G401 (cell line): ENCODE measurements around the gene MARCHF3. TPM values are rescaled to one million over a fixed set of nuclear protein-coding genes. Genes with fewer than 3 reads are reported as not detected.
"Not testable (repeated sequence)": the region's sequence is repeated elsewhere in the genome, so short reads cannot be mapped to it uniquely, and the experiment has no call there.

ENCODE experiments used
- DNase-seq: peaks from one replicate; pipeline ENCODE4 v3.0.0-alpha.2; 2015; ENCODE audit warnings: low spot score
- in situ Hi-C: cut with HindIII; loops from 2 replicates; pipeline ENCODE4 v1.10.0; 2016; ENCODE audit warnings: low sequenced_read_pairs, mixed read lengths
- total RNA-seq: library from RNA; depleted of rRNA; stranded (reverse); fragments of >200 nt; shearing (Covaris generic); gene quantifications from 2 replicates; pipeline ENCODE4 v1.2.3, GENCODE V29; 2014

Gene MARCHF3
- total RNA-seq, 1 experiment from 2014 or later, result not detected

DNA sequence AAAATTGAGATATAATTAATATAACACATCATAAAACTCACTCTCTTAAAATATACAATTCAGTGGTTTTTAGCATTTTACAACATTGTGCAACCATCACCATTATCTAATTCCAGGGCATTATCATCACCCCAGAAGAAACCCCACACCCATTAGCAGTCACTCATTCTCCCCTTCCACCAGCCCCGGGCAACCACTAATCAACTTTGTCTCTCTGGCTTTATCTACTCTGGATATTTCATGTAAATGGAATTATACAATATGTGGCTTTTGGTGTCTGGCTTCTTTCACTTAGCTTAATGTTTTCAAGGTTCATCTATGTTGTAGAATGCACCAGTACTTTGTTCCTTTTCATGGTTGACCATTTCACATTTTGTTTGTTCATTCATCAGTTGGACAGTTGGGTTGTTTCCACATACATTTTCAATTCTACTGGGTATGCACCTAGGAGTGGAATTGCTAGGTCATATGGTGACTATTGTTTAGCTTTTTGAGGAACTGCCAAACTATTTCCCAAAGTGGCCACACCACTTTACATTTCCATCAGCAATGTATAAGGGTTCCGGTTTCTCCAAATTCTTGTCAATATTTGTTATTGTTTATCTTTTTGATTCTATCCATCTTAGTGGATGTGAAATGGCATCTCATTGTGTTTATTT, 62.4 kb downstream of the MARCHF3 start:
- in situ Hi-C loops, result no loop called here
- DNase-seq, result no peak

DNA sequence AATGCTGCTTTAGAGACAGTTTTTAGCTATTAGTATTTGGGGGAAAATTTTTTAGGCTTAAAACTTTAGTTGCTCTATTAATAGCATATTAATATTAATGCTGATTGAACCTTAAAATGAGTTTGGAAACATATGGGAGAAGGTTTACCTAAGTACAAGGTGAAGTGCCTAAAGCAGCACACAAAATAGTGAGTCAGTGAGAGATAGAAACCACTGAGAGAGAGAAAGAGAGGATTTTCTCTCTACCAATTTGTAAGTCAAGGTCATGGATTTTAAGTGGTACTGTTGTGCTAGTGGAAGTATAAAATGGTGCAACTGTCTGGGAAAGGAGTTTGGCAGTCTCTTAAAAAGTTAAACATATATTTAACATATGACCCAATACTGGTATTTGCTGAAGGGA, 64.9 kb downstream of the MARCHF3 start:
- in situ Hi-C loops, result no loop called here
- no peak for DNase-seq

DNA sequence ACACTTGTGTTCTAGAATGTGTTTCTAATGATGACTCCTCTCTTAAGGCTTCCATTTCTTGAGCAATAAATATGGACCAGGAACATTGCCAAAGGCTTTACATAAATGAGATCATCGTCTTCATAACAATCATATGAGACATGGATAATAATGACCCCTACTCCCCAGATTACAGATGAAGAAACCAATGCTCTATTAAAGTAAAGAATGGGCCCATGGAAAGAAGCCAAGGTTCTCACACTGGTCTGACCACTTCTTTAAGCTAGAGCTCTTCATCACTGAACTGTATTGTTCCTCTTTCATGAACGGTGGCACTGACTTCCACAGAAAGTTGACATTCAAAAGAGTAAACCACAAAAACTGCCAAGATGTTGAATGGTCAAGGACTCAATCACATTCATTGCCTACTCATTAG, 65.3 kb downstream of the MARCHF3 start:
- in situ Hi-C loops, result no loop called here
- no peak for DNase-seq

DNA sequence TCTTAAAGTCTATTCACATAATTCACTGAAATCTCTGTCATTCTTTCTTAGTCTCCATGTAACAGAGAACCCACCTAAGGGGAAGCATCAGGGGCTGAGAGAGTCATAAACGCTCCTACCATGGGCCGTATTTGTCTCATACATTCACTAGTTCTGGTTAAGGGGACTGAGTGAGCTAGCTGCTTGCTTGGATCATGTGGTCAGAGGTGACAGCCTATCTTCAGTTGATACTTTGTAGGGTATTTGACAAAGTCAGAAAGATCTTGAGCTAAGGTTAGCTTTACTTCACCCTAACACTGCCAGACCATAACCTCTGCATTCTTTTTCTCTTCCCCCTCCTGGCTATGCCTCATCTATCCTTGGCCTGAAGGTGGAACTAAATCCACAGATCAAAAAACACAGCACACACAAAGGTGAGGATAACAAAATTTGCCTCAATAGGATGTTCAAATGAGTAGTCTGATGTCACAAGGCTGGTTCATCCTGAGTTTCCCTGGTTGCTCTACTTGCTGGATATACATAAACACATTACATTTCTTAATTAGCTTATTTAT, 66.5 kb downstream of the MARCHF3 start:
- in situ Hi-C loops, result no loop called here
- no peak for DNase-seq

DNA sequence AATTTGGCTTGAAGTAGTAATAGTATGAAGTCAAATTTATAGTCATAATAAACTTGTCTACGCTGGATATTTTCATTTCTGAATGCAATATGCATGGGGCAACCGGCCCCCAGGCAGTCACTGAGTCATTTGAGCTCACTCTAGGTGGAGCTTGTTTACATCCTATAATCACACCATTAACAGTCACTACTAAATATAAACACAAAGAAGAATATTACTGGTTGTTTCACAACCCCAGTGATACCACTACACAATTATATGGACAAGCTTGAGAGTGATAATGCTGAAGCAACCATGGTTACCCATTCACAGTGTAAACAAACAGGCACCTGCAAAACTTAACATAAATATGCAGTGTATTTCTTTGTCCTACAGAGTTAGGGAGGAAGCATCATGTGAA, 68.7 kb downstream of the MARCHF3 start:
- in situ Hi-C loops, result no loop called here

DNA sequence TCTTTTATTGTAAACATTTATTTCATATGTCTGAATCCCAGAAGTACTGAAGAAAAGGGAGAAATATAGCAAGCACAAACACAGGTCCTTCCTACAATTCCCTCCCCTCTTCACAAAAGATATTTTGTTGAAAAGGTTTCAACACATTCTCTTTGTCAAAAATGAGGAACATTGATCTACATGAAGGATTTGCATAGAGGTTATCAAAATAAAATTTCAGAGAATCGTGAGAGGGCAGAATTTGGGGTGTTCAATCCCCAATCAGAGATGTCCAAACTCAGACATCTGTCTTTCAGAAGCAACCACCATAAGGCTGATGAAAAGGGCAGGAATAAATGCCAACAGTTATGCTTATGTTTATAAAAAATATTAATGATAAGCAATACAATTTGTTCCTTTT, 69.2 kb downstream of the MARCHF3 start:
- no peak for DNase-seq
- in situ Hi-C loops, result no loop called here

More for the DNA sequence above, 68.7 kb downstream of the MARCHF3 start:
- no peak for DNase-seq

DNA sequence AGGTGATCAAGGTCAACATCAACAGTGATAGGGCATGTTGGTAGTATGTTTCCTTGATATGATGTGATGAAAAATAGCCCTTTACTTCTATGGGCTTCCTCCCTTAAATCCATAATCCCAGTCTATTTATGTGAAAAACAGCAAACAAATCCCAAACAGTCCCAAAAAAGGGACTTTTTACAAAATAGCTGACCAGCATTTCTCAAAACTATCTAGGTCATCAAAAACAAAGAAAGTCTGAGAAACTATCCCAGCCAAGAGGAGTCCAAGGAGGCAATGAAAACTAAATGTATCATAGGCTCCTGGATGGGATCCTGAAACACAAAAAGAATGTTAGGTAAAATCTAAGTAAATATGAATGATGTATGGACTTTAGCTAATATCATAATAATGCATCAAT, 71.2 kb downstream of the MARCHF3 start:
- in situ Hi-C loops, result no loop called here

DNA sequence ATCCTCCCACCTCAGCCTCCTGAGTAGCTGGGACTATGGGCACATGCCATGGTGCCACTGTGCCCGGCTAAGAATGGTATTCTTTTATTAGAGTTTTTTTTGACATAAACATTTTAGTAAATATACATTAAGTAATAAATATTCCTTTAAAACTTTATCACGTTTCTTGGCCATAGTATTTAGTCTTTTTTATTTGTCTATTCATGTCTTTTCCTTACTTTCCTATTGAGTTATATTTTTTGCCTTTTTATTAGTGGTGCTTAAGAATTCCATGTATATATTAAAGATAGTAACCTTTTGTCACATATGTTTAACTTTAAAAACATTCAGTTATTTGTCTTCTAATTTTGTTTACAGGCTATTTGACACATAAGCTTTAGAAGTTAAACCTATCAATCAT, 73.4 kb downstream of the MARCHF3 start:
- no peak for DNase-seq
- in situ Hi-C loops, result no loop called here

More for the DNA sequence above, 71.2 kb downstream of the MARCHF3 start:
- no peak for DNase-seq

DNA sequence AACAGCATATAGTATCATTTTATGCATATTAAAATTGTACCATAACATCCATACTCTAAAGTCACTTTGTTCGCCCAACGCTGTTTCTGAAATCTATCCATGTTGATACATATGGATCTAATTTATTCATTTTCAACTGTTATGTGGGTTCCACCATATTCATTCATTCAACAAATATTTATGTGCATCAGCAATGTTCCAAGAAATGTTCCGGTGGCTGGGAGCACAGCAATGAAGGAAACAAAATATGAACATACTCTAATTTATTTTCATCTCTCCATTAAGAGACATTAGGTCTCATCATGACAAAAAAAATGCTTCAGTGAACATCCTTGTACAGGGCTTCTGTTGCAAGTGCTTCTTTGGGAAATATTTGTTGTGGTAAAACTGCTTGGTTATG, 75.4 kb downstream of the MARCHF3 start:
- DNase-seq, result no peak
- in situ Hi-C loops, result no loop called here

DNA sequence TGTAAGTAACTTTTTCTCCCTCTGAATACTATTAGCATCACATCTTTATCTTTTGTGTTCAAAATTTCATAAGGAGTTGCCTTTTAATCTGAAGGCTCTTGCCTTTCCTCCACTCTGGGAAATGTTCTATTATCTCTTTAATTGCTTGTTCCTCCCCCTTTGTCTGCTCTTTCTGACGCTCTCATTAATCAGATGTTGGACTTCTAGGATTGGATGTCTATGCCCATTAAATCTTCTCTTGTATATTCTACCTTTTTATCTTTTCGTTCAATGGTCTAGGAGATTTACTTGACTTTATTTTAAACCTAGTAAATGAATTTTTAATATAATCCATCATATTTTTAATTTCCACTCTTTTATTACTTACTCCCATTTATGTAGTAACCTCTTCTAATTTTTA, 76.7 kb downstream of the MARCHF3 start:
- in situ Hi-C loops, result no loop called here
- no peak for DNase-seq

DNA sequence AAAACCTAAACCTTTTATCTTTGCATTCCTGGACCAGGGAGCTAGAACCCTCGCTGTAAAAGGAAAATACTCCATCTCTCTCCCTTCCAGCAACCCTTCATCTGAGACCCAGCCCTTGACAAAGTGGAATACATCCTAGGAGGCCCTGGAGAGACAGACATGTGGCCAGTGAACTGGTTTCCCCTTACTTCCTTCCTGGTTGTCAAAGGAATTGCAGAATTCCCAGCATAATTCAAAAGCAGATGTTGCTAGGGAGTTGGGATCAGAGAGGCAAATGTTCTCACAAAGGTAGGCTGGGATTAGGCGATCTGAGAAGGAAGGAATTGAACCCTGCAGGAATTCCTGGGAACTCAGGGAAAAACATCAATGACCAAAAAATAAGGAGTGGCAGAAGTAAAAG, 80.9 kb downstream of the MARCHF3 start:
- DNase-seq, result no peak
- in situ Hi-C loops, result no loop called here

DNA sequence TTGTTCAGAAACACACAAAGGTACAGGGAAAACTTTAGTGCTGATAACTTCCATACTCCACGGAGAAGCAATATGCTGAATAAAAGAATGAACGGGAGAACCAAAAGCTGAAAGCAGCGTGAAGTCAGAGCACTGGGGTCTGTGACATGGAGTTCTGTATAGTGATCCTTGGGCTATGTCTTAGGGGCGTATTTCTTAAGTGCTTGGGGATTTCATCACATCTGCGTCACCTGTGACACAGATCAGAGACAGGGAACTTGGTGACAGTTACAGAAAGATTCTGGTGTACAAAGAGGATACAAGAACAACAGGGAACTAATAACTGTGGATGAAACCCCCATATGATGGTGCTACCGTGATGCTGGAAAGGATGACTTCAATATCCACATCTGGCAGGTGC, 81.9 kb downstream of the MARCHF3 start:
- in situ Hi-C loops, result no loop called here
- no peak for DNase-seq

DNA sequence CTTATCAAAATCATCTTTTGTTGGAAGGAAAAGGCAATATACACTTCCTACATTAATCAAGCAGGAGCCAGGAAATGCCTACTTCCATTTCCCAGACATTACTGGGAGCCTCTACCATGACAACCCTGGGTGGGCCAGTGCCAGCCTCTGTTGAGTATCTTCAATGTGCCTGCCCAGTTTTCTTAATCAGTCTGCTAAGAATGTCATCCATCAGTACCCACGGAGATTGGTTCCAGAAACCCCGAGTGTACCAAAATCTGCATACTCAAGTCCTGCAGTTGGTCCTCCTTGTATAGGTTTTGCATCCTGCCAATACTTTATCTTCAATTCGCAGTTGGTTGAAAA, 82.4 kb downstream of the MARCHF3 start:
- DNase-seq, result no peak
- in situ Hi-C loops, result no loop called here

DNA sequence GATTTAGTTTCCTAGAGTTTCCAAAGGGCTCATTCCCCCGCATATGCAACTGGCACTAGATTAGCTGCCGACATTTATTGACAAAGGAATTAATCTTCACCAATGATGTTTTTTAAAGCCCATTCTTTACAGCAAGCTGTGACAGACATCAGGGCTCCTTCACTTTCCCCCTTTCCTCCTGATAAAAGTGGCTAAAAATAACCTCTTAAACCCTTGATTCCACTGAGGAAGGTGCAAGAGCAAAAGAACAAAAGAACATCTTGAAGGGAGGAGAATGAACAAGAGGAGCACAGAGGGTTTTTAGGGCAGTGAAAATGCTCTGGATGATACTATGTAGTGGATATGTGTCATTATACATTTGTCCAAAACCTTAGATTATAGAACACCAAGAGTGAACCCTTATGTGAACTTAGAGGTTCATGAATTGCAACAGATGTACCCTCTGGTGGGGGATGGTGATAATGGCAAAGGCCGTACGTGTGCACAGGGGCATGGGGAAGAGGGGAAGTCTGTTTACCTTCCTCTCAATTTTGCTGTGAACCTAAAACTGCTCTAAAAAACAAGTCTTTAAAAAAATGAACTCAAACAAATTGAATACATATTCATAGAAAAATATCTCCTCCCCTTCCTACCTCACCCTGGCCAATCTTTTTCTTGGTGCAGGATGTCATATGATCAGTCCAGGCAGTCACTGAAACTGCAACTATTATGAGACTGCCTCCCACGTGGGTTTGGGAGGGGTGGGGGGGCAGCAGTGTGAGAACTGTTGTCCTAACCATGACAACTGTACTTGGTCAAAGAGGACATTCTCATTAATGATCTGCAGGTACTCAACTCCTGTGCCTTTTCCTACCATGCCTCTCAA, 83.0 kb downstream of the MARCHF3 start:
- in situ Hi-C loops, result no loop called here
- no peak for DNase-seq

DNA sequence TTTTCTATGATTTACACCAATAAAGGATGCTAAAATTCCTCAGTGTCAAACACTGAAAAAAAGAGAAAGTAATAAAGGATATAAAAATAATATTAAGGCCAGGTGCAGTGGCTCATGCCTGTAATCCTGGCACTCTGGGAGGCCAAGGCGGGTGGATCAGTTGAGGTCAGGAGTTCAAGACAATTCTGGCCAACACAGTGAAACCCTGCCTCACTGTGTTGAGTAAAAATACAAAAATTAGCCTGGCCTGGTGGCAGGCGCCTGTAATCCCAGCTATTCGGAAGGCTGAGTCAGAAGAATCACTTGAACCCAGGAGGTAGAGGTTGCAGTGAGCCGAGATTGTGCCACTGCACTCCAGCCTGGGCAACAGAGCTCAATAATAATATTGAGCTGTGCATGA, 87.5 kb downstream of the MARCHF3 start:
- DNase-seq, in situ Hi-C loops: not testable (repeated sequence)

DNA sequence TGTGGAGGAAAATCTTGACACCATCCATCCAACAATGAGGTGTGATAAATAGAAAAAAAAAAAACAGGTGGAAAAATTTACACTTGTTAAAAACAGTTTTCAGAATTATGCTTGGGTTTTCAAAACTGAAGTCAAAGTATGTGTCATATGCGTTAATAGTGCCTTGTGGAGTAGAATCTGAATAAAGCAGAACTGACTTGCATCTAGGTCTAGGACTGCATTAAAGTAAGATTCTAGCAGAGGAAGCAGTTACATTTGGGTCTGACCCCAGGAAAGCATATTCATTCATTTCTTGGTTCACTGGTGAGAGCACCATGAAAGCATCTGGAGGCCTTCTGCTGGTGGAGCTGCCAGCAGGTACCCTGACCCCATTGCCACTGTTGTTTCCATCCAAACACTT, 89.0 kb downstream of the MARCHF3 start:
- in situ Hi-C loops, result no loop called here

DNA sequence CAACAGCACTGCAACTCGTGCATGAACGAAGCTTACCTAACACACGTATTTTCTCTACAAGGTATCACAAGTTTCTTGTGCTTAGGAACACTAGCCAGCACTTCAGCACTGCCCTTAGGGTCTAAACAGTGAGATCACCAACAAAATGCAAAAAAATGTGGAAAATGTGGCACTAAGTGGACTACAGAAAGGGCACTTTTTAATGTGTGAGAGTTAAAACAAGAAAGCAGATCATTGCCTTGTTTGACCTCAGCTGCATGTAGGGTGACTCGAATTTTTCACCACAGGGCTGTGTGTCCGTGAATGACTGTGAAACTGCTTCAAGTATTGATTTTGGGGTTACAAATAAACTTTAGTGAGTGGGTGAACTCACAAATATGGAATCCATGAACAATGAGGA, 90.5 kb downstream of the MARCHF3 start:
- in situ Hi-C loops, result no loop called here
- no peak for DNase-seq

More for the DNA sequence above, 89.0 kb downstream of the MARCHF3 start:
- DNase-seq, result no peak

DNA sequence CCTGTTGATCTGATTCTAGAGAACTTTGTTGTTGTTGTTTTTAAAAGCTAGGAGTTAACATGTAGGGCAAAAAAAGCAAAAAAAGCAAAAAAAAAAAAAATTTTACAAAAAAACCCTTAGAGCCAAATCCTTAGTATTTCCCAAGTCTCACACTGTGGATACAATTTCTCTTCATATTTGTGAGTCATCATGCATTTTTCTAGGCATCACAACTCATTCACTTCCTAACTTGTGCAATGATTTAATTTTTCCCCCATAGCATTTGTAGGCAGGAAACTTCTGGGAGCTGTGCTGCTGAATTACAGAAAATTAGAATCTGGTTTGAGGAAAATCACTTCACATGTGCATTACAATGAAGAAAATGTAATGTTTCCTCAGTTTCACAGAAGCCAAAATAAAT, 91.9 kb downstream of the MARCHF3 start:
- no peak for DNase-seq
- in situ Hi-C loops, result no loop called here

DNA sequence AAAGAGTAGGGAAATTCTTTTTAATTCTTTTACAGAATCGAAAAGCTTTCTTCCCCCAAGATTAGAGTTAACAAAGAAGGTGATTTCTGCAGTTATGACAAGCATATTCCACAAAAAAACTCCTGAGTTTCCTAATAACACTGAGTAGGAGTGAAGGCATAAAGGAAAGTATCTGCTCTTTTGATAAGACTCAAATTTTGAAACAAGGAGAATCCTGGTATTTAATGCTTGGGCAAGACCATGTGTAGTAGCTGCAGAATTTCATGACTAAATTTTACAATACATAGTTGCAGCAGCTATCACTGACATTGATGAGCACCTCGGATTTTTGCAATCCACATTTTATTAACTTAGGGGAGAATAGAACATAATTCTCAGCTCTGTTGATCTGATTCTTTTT, 92.6 kb downstream of the MARCHF3 start:
- DNase-seq, result no peak
- in situ Hi-C loops, result no loop called here

DNA sequence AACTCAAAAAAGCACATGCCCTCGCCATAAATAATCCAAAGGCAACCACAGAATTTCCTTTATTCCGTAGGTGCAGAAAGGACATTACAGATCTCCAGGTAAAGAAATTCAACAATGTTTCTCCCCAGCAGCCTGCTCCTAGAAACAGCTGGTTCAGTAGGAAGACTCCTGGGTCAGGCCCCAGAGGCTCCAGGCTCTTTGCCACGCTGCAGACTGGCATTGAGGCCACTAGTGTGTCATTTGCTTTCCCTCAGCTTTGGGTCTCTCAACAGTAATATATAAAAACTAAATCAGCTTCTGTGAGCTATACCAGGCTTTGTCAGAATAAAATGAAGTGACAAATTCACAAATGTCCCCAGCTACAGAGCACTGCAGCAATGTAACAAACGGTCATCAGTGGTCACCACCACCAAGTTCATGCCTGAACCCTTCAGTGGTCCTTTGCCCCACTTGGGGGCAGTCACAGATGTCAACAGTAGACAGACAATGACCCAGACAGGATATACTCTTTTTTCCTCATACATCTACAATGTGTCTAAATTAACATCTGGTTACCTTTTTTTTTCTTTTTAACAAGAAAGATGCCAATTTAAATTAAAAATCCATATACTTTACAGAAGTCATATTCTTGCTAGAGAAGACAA, 93.5 kb downstream of the MARCHF3 start:
- no peak for DNase-seq
- in situ Hi-C loops, result no loop called here
